ENCODE results near the gene USP7.
"Not testable (repeated sequence)": the region's sequence is repeated elsewhere in the genome, so short reads cannot be mapped to it uniquely, and the experiment has no call there.

Gene USP7

DNA sequence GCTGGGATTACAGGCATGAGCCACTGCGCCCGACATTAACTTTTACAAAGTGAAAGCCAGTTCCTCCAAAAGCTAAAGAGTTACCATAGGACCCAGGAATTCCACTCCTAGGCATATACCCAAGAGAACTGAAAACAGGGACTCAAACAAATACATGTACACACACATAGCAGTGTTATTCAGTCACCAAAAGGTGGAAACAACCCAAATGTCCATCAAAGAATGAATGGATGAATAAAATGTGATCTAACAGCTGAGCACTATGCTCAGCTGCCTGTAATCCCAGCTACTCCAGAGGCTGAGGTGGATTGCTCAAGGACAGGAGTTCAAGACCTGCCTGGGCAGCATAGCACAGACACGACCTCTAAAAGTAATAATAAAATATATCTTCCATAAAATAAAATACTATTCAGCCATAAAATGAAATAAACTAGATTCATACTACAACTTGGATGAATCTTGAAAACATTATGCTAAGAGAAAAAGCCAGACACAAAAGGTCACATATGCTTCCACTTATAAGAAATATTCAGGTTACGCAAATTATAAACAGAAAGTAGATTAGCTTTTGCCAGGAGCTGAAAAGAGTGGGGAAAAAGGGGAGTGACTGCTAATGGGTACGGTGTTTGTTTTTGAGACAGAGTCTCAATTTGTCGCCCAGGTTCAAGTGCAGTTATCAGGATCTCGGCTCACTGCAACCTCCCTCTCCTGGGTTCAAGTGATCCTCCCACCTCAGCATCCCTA lies 9.3 kb upstream of the USP7 start:
- no peak for DNase-seq (ENCODE audit: low read depth in 3 of 3)

GRCh38 chr16:8971416-8971815 lies 7.7 kb upstream of the USP7 start:
- DNase-seq (ENCODE audit: low read depth in 3 of 3), result no peak

GRCh38 chr16:8969202-8969897 lies 5.6 kb upstream of the USP7 start:
- DNase-seq (ENCODE audit: low read depth in 3 of 3), result not testable (repeated sequence)

- not testable (repeated sequence) for DNase-seq (ENCODE audit: low read depth in 3 of 3)
These were observed 4.3 kb upstream of the USP7 start for GRCh38 chr16:8968054-8968453.

GRCh38 chr16:8967132-8967821 lies 3.6 kb upstream of the USP7 start:
- DNase-seq (ENCODE audit: low read depth in 3 of 3), result no peak

- DNase-seq (ENCODE audit: low read depth in 3 of 3), result no peak
These were observed 3.1 kb upstream of the USP7 start for GRCh38 chr16:8966817-8967131.

GRCh38 chr16:8964462-8964861 lies 756 bp upstream of the USP7 start:
- DNase-seq (ENCODE audit: low read depth in 3 of 3), result no peak

DNA sequence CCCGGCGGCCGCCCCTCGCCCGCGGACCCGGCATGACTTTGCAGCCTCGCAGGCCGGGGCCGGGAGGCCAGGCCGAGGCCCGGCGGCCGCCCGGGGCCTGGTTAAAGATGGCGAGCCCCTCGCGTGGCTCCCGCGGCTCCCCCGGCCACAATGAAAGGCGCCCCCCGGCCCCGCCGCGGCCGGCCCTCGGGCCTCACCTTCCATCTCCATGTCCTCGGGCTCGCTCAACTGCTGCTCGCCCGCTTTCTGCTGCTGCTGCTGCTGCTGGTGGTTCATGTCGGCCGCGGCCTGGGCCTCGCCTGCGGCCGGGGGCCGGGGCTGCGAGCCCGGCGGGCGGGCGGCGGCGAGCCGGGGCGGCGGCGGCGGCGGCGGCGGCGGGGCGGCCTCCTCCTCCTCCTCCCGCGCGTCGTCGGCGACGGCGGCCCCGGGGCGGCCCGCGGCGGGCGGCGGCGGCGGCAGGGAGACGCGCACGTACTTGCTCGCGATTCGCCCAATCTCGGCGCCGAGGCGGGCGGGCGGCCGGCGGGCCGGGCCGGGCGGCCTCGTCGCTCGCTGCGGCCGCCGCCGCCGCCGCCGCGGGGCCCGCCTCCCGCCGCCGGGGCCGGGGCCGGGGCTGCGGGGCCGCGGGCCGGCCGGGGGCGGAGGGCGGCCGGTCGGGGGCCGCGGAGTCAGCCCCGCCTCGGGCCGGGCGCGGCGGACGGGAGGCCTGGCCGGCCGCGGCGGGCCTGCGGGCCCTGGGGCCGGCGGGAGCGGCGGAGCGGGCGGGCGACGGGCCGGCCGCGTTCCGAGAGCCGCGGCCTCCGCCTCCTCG lies 491 bp downstream of the USP7 start:
- DNase-seq (ENCODE audit: low read depth in 3 of 3), result no peak

DNA sequence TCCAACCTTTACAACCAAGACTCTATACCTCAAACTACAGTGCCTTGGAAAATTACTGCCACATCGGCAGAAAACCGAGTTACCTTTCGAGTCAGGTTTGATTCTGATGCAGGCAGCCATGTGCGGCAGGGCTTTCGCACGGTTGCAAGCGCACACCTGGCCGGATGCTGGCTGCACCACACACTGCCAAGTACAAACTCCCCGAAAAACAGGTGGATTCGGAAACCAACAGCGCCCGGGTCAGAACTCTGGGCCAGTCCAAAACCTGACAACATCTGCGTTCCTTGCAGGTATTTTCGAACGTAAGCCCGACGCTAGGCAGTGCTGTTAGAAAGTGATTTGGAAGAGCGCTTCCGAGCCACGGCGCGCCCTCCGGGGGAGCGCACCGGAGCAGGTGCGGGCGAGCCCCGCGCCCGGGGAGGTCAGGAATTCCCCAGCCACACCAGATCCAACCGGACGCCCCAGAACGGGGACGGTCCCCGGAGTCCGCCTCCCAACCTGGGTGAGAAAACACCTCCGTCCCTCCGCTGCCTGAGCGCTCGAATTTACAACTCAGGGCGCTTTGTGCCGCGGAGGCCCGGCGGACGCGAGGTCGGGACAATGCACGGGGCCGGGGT lies 1.2 kb downstream of the USP7 start:
- peak in 1 of 3 donors; percentile 18 for DNase-seq (ENCODE audit: low read depth in 3 of 3)

DNA sequence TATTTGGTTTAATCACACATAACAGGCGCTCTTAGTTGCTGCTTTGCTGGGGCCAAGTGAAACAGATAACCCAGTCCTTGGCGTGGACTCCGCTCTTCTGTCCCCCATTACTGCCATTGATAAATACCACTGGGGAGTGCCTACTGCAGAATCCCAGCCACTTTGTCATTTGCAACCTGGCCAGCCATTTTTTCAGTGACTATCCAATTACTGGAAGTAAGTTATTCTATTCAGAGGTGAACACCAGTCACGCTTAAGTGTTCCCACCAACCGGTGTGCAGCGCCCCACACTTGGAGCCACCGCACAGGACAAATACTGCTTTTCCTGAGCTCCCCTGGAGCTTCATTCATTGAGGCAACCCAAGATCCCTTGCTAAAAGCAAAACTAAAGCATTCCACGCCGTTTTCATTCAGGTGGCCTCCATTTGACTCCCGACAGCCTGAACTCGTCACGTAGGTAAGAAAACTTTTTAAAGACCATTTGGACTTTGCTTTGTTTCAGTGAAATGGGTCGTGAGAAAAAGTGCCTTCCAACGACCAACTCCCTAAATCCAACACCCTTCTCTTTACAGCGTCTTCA lies 1.8 kb downstream of the USP7 start:
- no peak for DNase-seq (ENCODE audit: low read depth in 3 of 3)

DNA sequence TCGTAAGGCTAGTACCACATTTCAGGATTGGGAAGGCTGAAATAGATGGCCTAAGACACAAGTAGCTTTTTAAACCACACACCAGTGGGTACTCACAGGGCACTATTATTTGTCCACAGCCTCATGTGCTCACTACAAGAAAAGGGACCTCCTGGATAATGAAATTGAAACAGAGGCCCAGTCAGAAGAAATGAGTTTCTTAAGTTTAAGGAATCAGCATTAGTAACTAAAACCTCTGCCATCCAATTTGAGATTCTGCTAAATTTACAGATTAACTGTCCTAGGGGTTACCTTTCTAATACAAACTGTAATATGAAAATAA lies 3.0 kb downstream of the USP7 start:
- DNase-seq (ENCODE audit: low read depth in 3 of 3), result no peak

DNA sequence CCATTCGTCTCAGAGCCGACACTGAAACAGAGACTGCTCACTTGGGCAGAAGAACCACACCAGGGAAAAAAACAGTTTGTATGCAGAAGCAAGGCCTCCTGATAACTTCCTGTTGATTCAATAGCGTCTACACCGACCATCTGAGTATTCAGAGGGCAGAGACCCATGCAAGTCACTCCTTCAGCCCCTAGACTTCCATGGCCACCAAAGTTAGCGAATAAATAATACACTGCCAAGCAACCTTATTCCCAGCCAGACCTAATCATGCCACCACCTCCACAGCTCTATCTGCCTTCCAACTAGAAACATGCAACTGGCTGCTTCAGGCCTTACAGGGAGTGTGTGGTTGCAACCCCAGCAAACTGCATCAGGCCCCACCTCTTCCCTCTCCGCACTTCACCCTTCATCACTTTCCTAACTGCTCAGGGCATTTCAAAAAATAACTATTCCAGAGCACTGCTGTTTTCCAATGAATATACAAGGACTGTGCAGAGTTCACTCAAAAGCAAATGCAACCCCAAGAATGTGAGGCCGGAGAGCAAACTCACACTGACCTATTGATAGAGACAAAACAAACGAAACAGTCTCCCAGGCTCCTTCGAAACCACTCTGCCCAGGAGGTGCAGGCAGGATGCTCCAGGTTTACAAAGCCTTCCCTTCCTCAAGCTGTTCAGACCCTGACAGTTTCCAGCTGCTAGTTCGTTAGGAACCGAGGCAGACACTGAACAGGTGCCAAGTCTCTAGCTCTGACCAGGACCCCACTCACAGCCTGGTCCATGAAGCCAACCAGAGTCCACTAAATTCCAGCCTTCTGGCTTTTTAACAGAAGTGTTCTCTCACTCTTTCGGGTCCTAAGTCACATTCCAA lies 3.6 kb downstream of the USP7 start:
- no peak for DNase-seq (ENCODE audit: low read depth in 3 of 3)

GRCh38 chr16:8958344-8959167 lies 5.2 kb downstream of the USP7 start:
- DNase-seq (ENCODE audit: low read depth in 3 of 3), result no peak

GRCh38 chr16:8957509-8958157 lies 6.1 kb downstream of the USP7 start:
- no peak for DNase-seq (ENCODE audit: low read depth in 3 of 3)

DNA sequence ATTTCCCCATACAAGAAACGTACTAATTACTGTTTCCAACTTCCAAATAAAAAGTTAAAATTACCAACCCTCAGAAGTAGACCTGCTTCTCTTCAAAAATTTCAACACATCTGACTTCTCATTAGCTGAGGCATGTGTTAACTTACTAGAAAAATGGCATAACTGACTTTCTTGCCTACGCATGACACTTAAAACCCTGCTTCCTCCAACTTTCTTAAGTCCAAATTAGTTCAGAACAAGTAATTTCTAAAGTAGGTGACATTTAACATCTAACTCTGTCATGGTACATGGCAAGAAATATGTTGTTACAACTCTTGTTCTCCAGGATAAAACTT lies 6.7 kb downstream of the USP7 start:
- DNase-seq (ENCODE audit: low read depth in 3 of 3), result no peak

- DNase-seq (ENCODE audit: low read depth in 3 of 3), result no peak
These were observed 7.2 kb downstream of the USP7 start for GRCh38 chr16:8956265-8957062.

DNA sequence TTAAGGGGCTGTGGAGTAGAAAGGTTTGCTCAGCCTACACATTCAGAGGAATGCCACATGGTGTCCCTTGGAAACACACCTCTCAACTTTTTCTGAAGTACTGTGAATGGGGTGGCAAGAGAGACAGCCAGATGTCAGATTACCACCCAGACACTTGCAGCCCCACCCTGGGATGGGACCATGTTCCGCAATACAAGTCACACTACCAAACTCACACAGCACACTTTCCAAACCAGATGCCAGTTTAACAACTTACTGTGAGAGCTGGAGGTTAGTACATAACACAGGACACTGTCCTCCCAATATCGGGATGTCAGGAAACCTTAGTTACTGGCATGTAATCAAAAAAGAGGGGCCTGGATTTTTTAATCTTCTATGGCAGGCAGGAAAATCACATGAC lies 7.9 kb downstream of the USP7 start:
- no peak for DNase-seq (ENCODE audit: low read depth in 3 of 3)

- no peak for DNase-seq (ENCODE audit: low read depth in 3 of 3)
These were observed 10.6 kb downstream of the USP7 start for GRCh38 chr16:8953064-8953463.

Measured in stimulated activated CD4-positive, alpha-beta T cell treated with anti-CD3 and anti-CD28 coated beads, TNF-alpha, amount 100 ng/mL, for 48 hours (primary cell).